GM19438 (cell line): ENCODE data around the gene ATG101.

Source experiments
- ATAC-seq: cut with Tn5 transposase; IDR thresholded peaks from one replicate; pipeline ENCODE4 v1.9.1; 2021; ENCODE audit warnings: low read depth; ENCODE audit not compliant: unreplicated experiment

The ATG101 gene

DNA sequence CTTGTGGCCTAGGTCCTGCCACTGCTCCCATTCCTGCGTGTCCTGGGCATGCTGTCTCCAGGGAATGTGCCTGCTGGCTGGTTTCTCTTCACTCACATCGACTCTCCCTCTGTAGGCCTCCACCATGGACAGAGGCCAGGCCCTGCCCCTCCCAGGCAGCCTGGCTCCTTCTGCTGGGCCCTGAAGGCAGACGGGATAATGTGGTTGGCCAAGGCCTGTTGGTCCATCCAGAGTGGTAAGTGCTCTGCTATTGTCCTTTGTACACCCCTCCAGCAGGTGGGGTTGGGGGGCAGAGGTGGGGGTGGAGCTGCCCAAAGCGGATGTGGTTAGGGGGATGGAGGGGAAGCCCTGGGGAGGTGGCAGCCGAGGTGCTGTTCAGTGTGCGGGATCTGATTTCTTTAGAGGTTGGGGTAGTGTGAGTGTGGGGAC lies 28.1 kb upstream of the ATG101 start:
- no peak for ATAC-seq

DNA sequence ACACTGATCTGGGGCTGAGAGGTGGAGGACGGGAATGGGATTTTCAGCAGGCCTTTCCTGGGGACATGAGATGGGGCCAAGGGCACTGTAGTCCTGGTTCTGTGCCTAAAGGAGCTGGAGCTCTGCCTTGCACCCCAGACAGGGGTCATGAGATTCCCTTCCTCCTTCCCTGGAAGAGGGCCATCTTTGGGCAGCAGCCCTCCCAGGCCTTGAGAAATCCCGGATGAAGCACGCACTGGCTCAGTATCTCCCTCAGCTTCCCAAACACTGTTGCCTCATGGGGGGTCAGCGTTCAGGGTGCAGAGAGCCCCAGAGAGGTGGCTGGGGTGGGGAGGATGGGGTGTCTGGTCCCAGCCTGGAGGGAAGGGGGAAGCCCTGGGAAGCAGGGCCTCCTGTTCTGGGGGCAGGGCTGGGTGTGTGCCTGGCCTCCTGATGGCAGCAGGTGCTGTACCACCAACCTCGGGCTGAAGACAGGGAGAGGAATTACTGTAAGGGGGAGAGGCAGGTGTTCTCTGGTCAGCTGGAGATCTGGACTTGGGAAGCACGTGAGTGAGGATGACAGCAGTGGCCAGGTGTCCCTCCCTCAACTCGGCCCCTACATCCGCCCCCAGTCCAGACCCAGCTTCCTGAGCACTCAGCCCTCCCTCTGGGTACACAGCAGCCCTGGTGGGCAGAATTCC lies 26.9 kb upstream of the ATG101 start:
- ATAC-seq: no peak

DNA sequence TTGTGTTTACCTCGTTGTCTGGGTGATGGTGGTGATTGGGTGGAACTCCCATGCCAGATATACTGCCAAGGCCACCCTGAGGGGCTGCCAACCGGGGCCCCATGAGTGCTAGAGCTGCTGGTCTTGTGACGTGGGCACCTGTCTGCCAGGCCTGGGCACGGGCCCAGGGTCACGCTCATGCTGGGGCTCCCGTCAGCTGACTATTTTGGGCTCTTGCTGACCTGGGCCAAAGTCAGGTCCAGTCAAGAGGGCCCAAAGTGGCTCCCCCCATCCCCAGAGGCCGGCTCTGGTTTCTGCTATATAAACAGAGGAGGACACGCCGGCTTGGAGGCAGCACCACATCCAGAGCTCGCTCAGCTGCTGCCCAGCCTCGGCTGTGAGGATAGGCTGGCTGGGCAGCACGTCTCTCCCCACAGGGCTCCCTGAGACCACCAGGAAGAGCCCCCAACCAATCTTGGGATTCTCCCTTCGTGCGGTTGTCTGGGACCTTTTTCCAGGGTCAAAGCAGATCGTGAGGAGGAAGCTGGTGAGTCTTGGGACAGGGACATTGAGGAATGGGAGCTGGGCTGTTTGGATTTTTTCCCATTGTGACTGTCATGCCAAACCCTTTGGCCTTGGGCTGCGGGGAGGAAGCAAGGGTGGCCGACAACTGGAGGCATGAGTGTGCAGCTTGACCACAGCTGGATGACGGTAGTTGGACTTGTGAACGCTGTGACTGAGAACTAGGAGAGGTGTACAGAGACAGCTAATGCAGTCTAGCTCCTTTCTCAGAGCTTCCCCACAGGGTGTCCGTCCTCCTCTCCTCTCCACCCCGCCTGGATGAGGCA lies 26.2 kb upstream of the ATG101 start:
- no peak for ATAC-seq

DNA sequence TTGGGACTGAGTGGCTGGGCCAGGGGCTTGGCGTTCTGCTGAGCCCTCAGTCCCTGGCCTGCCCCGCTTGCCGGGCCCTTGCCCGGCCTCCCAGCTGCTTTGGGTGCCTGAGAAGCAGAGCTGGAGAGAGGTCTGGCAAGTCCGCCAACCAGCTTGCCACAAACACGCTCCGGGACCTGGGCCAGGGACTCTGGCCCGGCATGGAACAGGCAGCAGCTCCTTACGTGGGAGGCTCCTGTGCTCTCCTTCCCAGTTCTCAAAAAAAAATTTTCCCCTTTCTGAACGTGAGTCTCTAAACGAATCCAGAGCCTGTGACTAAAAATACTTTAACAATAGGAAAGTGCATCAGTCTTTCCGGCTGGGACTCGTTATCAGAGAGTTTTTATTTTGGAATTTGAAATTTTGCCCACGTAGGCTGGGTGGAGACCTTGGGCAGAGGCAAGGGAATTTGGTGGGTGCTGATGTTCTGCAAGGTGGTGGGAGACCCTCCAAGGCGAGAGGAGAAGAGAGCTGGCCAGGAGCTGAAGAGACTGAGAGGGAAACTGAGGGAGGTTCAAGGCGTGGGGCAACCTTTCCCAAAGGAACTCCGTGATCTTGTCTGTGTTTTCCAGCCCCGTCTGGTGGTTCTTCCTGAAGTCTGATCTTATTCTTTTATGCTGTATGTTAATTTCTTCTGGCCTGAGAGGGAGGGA lies 25.3 kb upstream of the ATG101 start:
- no peak for ATAC-seq

DNA sequence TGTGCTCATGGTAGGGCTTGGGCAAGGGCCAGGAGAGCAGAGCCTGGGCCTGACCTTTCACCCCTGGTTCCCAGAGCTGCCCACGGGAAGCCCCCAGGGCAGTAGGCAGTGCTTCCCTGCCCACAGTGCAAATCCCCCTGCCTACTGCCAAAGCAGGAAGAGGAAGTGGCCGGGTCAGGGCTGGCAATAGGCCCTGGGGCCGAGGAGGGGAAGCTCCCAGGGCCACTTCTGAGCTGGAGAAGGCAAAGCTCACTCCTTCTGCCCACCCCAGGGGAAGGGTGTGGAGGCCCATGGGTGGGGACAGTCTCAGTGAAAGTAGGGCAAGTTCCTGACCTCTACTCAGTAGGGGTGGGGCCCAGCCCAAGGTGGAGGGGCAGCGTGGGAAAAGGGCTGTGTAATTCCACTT lies 24.0 kb upstream of the ATG101 start:
- no peak for ATAC-seq

DNA sequence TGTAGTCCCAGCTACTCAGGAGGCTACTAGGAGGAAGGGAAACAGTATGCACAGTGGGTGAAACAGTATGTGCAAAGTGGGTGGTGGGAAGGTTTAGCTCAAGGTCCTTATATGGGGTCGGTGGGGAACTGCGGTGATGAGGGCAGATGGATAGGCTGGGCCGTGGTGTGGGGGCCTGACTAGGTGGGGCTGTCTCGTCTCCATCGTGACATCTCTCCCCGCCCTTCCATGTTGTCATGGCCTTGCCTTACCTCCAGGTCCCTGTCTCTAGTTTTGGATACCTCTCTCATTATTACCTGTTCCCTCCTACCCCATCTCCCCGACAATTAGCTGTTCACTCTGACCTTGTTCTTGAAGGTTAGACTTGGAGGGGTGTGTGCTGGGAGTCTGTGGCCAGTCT lies 22.9 kb upstream of the ATG101 start:
- no peak for ATAC-seq

DNA sequence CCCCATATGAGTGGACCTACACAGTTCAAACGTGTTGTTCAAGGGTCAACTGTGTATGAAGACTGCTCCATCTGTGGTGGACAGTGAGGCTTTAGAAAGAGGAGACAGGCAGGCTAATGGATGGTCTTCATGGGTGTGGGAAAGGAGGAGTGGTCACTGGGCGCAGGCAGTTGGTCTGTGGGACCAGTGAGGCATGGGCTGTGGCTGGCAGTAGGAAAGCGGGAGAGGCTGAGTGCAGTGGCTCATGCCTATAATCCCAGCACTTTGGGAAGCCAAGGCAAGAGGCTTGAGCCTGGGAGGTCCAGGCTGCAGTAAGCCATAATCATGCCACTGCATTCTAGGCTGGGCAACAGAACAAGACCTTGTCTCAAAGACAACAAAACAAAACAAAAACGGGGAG lies 20.5 kb upstream of the ATG101 start:
- no peak for ATAC-seq

DNA sequence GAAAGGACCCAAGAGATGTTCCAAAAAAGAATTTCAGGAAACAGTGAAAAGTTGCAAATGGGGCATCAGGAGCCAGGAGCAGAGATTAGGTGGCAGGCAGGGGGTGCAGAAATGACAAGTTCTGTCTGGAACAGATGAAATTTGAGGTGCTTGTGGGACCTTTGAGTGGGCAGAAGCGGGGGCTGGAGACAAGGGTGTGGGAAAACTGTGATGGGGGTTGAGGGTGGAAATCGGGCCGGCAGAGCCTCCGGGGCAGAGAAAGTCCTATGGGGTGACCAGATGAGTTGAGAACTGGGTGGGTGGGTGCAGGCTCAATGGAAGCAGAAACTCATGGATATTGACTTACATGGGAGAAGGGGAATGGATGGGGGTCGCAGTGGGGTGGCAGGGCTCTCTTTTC lies 20.1 kb upstream of the ATG101 start:
- ATAC-seq: no peak

DNA sequence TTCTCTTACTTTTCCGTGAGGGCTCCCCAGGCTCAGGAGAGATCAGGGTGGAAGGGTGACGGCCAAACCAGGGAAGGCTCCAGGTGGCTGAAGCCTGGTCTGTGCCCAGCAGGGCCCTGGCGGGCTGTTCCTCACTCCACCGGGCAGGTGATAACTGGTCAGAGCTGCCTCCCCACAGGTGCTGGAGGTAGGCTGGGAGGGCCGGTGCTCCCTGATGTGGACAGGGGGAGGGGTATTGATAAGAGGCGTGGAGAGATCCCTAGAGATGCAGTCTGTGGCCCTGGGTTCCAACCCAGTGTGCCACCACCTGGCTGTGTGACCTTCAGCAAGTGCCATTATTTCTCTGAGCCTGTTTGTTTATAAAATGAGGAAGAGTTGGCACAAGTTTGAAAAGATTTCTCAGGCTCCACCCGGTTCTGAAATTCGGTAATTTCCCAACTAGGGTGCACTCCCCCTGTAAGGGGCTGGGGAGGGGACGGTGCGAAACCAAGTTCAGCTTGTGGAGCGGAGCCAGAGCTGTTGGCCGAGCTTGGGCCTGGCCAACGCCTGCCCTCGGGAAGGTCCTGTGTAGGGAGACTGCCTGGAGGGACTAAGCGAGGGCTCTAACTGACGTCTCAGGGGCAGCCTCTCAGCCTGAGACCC lies 19.5 kb upstream of the ATG101 start:
- ATAC-seq: no peak

DNA sequence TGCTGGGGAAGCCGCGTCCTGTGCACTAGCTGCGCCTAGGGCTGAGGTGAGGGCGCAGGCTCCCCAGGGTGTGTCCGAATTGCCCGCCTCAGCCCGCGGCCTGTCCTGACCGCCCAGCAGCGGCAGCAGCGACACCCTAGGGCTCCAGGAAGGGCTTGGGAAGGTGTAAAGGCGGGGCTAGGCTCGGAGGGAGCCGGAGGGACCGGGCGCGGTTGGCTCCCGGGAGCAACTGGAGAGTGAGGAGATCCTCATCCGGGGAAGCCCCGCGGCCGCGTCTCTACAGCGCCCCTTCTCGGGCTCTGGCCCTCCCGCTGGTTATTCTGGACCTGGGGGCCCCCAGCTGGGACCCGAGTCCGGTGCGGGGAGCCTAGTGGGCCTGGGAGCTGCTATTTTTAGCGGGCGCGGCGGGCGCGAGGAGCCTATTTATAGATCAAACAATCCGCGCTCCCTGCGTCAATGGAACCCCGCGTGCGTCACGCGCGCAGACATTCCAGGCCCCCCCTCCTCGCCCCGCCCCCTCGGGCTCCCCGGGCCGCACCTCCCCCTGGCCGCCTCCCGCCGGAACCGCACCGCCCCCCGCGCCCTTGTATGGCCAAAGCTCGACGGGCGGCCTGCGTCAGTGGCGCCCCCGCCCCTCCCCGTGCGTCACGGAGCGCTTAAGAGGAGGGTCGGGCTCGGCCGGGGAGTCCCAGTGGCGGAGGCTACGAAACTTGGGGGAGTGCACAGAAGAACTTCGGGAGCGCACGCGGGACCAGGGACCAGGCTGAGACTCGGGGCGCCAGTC lies 18.8 kb upstream of the ATG101 start, which contains the start of gene NR4A1:
Gene NR4A1 (plus strand): TSS at position 685 of the 784 bp plus-strand sequence. CDS start 2,887 bp downstream, outside the sequence.
- ATAC-seq: peak; percentile 76

DNA sequence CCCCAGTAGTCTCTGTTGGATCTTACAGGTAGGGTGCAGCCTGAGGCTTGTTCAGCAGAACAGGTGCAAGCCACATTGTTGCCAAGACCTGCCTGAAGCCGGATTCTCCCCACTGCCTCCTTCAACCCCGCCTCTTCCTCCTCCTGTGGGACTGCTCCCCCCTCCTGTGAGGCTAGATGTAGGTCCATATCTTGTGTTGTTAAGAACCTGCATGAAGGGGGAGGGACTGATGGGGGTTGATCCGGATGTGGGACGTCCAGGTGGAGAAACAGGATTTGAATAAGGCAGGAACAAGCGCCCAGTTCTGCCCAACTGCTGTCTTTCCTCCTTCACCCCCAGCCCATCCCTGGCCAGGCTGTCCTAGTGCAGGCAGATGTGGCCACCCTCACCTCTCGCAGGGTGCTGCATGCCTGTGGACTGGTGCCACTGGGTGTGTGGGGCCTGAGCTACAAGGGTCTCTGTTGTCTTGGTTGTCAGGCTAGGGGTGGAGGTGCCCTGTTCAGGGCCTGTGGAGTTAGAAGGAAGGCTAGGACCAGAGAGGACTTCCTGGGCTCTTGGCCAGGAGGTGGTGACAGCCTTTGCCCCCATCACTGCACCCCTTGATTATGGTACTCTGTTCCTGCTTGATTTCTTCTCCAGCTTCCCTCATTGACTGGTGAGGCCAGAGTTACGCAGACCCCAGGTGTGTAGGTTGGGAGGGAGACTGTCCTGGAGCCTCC lies 17.2 kb upstream of the ATG101 start:
- no peak for ATAC-seq

DNA sequence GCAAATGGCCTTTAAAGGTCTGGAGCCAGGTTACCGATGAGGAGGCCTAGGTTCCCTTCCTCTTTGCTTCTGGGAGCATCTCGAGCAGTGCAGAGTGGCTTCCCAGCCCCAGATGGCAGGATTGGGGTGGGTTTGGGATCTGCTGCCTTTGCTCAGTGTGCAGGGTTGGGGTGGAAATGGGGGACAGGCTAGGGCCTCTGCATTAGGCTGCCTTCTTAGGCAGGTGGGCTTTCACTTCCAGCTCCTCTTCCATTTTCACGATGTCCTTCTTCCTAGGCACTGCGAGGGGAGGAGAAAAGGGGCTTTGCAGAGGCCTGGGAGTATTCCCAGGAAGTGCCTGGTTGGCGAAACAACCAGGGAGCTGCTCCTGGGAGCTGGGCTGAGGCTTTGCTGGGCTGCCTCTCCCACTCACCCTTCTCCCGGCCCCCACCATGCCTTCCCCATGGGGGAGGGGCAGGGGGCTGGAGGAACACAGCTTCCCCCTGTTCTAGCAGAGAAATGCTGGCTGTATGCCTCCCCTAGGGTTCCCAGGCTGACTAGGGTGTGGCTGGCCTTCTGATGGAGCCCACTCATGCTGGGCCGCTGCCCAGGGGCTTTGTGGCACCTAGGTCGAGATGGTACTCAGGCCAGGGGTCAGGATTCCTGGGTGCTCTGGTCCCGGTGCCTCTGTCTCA lies 16.1 kb upstream of the ATG101 start:
- ATAC-seq: no peak

DNA sequence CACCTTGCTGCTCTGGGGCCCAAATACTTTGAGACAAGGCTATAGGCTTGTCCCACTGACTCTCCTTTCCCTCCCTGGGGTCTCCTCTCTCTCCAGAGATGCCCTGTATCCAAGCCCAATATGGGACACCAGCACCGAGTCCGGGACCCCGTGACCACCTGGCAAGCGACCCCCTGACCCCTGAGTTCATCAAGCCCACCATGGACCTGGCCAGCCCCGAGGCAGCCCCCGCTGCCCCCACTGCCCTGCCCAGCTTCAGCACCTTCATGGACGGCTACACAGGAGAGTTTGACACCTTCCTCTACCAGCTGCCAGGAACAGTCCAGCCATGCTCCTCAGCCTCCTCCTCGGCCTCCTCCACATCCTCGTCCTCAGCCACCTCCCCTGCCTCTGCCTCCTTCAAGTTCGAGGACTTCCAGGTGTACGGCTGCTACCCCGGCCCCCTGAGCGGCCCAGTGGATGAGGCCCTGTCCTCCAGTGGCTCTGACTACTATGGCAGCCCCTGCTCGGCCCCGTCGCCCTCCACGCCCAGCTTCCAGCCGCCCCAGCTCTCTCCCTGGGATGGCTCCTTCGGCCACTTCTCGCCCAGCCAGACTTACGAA lies 15.4 kb upstream of the ATG101 start:
- no peak for ATAC-seq

DNA sequence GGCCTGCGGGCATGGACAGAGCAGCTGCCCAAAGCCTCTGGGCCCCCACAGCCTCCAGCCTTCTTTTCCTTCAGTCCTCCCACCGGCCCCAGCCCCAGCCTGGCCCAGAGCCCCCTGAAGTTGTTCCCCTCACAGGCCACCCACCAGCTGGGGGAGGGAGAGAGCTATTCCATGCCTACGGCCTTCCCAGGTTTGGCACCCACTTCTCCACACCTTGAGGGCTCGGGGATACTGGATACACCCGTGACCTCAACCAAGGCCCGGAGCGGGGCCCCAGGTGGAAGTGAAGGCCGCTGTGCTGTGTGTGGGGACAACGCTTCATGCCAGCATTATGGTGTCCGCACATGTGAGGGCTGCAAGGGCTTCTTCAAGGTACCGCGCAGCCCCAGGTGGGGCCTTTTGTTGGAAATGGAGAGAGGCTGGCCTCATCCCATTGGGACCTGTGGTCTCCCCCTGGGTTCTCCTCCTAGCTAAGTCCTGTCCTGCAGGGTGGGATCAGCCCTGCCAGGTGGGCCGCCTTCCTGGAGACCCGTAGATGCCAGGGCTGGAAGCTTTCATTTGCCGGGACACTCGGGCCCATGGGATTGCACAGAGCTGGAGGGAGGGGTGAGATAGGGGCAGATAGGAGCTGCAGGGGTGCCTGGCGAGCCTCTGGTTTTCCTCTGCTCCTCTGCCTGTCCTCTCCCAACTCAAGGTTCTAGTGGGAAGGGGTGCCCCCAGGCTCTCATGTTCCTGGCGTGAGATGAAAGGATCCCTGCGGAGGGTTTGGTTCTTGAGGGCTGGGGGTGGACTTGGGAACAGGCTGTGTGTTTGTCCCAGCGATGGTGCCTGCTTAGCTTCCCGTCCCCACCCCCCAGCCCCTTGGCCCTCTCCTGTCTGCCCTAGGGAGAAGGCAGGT lies 14.7 kb upstream of the ATG101 start:
- ATAC-seq: no peak

DNA sequence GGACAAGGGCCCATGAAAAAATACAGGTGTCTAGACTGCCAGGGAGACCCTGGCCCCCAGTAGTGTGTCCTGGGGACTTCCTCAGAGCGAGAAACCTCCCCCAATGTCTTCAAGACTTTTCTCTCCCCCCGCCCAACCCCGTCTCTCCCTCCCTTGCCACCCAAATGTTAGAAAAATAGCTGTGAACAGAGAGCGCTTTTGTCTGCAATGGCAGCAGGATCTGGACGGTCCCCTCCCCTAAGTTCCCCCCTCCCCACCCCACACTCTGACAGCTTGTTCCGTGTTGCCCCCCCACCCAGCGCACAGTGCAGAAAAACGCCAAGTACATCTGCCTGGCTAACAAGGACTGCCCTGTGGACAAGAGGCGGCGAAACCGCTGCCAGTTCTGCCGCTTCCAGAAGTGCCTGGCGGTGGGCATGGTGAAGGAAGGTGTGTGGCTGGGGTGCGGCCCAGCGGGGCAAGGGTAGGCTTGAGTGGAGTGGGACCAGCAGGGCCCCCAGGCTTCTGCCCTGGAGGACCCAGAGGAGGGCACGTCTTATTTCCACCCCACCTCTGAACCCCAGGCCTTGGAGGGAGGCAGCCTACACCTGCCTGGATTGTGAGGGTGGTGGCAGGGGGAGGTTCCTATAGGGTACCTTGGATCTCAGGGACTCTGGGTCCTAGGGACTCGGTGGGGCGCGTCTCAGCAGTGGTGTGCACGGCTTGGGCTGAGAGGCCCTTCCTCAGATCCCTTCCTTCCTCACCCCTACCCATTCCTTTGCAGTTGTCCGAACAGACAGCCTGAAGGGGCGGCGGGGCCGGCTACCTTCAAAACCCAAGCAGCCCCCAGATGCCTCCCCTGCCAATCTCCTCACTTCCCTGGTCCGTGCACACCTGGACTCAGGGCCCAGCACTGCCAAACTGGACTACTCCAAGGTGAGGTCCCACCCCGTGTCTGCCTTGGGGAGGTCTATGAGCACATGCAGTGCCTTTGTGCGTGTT lies 13.8 kb upstream of the ATG101 start:
- ATAC-seq: no peak
